Measurements from ENCODE around the gene EXOC2. TPM values are rescaled to one million over a fixed set of nuclear protein-coding genes. Genes with fewer than 3 reads are reported as not detected.

EXOC2 gene
- total RNA-seq, 4 donors from 2014 or later, result 25.6 to 37.1 (median 30.8) TPM

GRCh38 chr6:466564-466963 lies 226.4 kb downstream of the EXOC2 start:
- Histone ChIP-seq H3K27ac (no peak overlapping the region), H3K9me3 (no peaks in the 10 kb centered on the region), H3K4me3 (replicated peaks in 1 of 3) (no peak overlapping the region), H3K27me3 (no peaks in the 10 kb centered on the region), H3K4me1 (no peaks in the 10 kb centered on the region), H3K36me3 (no peaks in the 10 kb centered on the region)
- intact Hi-C loops (cut with DNase I), result no loop called here
- WGBS, 2 donors, result 91 to 92% methylated on average over 18 of the region's 18 CpGs
- TF ChIP-seq POLR2A (IDR thresholded peaks at IDR 0.05) (no peak), CTCF (IDR thresholded peaks at IDR 0.05) (no peak)
- DNase-seq, result no peak

- WGBS, 2 donors, result 75 to 79% methylated on average over 14 to 19 of the region's 20 CpGs
- no peak for DNase-seq
- H3K4me1 ChIP-seq, result no peaks in the 10 kb centered on the region
- H3K36me3 ChIP-seq, result no peaks in the 10 kb centered on the region
- no peak overlapping the region for H3K4me3 ChIP-seq (replicated peaks in 1 of 3)
- no peak overlapping the region for H3K27ac ChIP-seq
- H3K9me3 ChIP-seq, result no peaks in the 10 kb centered on the region
- intact Hi-C loops (cut with DNase I), result no loop called here
- TF ChIP-seq CTCF (IDR thresholded peaks at IDR 0.05) (no peak), POLR2A (IDR thresholded peaks at IDR 0.05) (no peak)
- H3K27me3 ChIP-seq, result no peaks in the 10 kb centered on the region
These were observed 227.2 kb downstream of the EXOC2 start for GRCh38 chr6:465531-466348.

GRCh38 chr6:456887-457286 lies 236.1 kb downstream of the EXOC2 start:
- no peaks in the 10 kb centered on the region for H3K27me3 ChIP-seq
- no peak overlapping the region for H3K4me3 ChIP-seq (replicated peaks in 1 of 3)
- no peaks in the 10 kb centered on the region for H3K36me3 ChIP-seq
- intact Hi-C loops (cut with DNase I), result no loop called here
- TF ChIP-seq CTCF (IDR thresholded peaks at IDR 0.05), result no peak
- no peak for TF ChIP-seq POLR2A (IDR thresholded peaks at IDR 0.05)
- 80 to 81% methylated on average over 4 of the region's 4 CpGs for WGBS, 2 donors
- no peaks in the 10 kb centered on the region for H3K4me1 ChIP-seq
- H3K27ac ChIP-seq, result no peak overlapping the region
- no peak for DNase-seq
- no peaks in the 10 kb centered on the region for H3K9me3 ChIP-seq

- 87% methylated on average over 5 of the region's 5 CpGs for WGBS, 2 donors
- H3K4me1 ChIP-seq, result no peaks in the 10 kb centered on the region
- intact Hi-C loops (cut with DNase I), result no loop called here
These were observed 236.5 kb downstream of the EXOC2 start for GRCh38 chr6:456358-456867.

More at GRCh38 chr6:456358-456867, 236.5 kb downstream of the EXOC2 start:
- no peak overlapping the region for H3K4me3 ChIP-seq (replicated peaks in 1 of 3)
- H3K36me3 ChIP-seq, result no peaks in the 10 kb centered on the region
- H3K27me3 ChIP-seq, result no peaks in the 10 kb centered on the region
- no peak for DNase-seq
- no peak for TF ChIP-seq CTCF (IDR thresholded peaks at IDR 0.05)
- no peak for TF ChIP-seq POLR2A (IDR thresholded peaks at IDR 0.05)
- H3K9me3 ChIP-seq, result no peaks in the 10 kb centered on the region
- no peak overlapping the region for H3K27ac ChIP-seq

All from thyroid gland (tissue), 4 donors.